ENCODE measurements around the gene ACYP2.

GRCh38 chr2:54262015-54262765 lies 146.8 kb downstream of the ACYP2 start:
- TF ChIP-seq ZNF10 (tag by site-specific recombination; IDR thresholded peaks at IDR 0.05) (no peak), CTCF (tag by site-specific recombination; IDR thresholded peaks at IDR 0.05) (no peak), ZNF121 (tag by site-specific recombination; IDR thresholded peaks at IDR 0.05) (no peak), PBX3 (CRISPR knock-in tag; IDR thresholded peaks at IDR 0.05) (no peak), REST (tag by site-specific recombination; IDR thresholded peaks at IDR 0.05) (no peak), ZBTB6 (tag by site-specific recombination; IDR thresholded peaks at IDR 0.05) (no peak), ZNF37A (tag by site-specific recombination; IDR thresholded peaks at IDR 0.05) (no peak), ZNF768 (tag by site-specific recombination; IDR thresholded peaks at IDR 0.05) (no peak), ZNF148 (tag by site-specific recombination; IDR thresholded peaks at IDR 0.05; ENCODE audit: borderline replicate concordance) (no peak), ZNF629 (tag by site-specific recombination; IDR thresholded peaks at IDR 0.05) (no peak)

All from HEK293 (cell line).